ENCODE measurements around the gene CGNL1.

Gene CGNL1

DNA sequence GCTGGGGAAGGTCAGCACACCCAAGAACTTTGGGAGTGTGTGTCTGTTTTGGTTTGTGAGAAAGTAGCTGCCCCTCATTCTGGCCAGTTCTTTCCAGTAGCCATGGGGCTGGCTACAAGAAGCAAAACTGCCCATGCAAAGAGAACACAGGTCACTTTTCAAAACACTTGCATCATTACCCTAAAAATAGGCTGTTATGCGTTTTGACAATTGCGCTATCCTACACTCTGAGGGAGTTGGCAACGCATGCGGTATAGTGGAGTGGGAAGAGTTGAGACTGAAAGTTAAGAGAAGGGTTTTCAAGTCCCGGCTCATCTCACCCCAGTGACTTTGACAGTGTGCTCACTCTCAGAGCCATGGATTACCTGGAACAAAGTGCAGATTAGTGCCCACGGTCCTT lies 173.6 kb downstream of the CGNL1 start:
- TF ChIP-seq, protein P1, sequence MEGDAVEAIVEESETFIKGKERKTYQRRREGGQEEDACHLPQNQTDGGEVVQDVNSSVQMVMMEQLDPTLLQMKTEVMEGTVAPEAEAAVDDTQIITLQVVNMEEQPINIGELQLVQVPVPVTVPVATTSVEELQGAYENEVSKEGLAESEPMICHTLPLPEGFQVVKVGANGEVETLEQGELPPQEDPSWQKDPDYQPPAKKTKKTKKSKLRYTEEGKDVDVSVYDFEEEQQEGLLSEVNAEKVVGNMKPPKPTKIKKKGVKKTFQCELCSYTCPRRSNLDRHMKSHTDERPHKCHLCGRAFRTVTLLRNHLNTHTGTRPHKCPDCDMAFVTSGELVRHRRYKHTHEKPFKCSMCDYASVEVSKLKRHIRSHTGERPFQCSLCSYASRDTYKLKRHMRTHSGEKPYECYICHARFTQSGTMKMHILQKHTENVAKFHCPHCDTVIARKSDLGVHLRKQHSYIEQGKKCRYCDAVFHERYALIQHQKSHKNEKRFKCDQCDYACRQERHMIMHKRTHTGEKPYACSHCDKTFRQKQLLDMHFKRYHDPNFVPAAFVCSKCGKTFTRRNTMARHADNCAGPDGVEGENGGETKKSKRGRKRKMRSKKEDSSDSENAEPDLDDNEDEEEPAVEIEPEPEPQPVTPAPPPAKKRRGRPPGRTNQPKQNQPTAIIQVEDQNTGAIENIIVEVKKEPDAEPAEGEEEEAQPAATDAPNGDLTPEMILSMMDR (IDR thresholded peaks at IDR 0.05; ENCODE audit: control extremely low read depth, extremely low read depth, low read depth, missing control alignments), result no peak
- ChIA-PET POLR2A (no interaction called here), CTCF (interaction anchor here (1.7 to 11.1 kb wide), 4 partner anchors 8 to 207 kb away, joined by 3 to 93 read pairs (median 8); no protein-coding TSS in a partner anchor)
- DNase-seq (ENCODE audit: extremely low spot score), result no peak

DNA sequence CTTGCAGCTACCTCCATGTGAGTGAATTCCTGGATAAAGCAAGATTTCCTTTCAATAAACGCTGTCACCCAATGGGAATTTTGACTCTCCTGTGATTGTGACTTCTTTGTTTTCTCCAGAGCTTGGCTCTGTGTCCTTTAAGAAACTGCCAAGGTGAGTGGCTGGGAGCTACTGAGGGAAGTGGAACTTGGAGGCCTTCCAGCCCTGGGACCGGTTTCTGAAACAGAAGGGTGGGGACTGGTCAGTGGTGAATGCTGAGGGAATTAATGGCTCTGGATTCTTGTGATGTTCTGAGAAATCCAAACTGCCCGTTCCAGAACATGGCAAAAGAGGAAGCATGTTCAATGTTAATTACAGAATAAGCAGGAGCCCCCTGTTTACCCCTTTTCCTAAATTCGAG lies 174.3 kb downstream of the CGNL1 start:
- DNase-seq (ENCODE audit: extremely low spot score), result no peak
- CTCF ChIA-PET, result interaction anchor here (1.7 to 11.1 kb wide), 4 partner anchors 9 to 208 kb away, joined by 5 to 93 read pairs (median 8); no protein-coding TSS in a partner anchor
- POLR2A ChIA-PET, result no interaction called here
- TF ChIP-seq, protein P1 (IDR thresholded peaks at IDR 0.05; ENCODE audit: control extremely low read depth, extremely low read depth, low read depth, missing control alignments), result no peak

DNA sequence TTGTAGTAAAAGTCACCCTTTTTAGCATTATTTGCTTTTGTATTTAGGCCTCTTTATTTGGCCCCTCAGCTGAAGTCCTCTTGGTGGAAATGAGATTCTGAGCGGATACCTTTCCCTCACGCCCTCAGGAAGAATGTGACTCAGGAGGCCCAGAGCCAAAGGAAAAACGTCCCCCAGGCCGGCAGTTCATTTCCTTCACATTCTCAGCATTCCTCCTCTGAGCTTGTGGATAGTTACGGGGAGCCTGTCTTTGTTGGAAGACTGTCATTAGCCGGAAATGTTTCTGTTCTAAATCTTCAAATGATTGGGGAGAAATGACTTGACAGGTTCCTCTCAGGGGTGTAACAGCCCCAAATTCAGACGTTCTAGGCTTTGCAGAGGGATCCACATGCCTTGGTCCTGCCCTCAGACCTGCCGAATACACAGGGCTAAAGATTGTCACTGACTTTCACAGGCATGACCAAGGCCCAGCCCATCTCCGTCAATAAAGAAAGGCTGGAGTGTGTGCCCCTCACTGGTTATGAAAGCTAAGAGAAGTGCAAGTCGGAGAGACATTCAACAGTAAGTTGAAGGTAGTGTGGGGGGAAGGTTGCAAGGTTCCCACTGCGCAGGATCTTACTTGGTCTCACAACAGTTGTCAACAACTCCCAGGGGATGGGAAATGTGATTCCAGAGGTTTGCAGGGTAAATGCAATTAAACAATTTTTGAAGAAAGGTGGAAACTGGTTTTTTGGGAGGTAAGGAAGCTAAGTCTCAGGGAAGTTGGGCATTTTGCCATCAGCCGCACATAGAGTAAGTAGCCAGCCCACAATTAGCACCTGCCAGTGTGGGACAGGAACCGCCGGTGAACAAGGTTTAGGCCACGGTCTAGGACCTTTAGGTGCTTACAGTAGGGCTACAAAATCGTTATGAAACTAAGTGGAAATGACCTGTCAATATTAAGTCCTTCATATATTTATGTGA lies 175.7 kb downstream of the CGNL1 start:
- CTCF ChIA-PET, result interaction anchor here (0.9 to 11.1 kb wide), 6 partner anchors 8 to 210 kb away, joined by 3 to 93 read pairs (median 8); no protein-coding TSS in a partner anchor
- POLR2A ChIA-PET, result no interaction called here
- TF ChIP-seq, protein P1 (IDR thresholded peaks at IDR 0.05; ENCODE audit: control extremely low read depth, extremely low read depth, low read depth, missing control alignments), result no peak
- DNase-seq (ENCODE audit: extremely low spot score), result no peak

DNA sequence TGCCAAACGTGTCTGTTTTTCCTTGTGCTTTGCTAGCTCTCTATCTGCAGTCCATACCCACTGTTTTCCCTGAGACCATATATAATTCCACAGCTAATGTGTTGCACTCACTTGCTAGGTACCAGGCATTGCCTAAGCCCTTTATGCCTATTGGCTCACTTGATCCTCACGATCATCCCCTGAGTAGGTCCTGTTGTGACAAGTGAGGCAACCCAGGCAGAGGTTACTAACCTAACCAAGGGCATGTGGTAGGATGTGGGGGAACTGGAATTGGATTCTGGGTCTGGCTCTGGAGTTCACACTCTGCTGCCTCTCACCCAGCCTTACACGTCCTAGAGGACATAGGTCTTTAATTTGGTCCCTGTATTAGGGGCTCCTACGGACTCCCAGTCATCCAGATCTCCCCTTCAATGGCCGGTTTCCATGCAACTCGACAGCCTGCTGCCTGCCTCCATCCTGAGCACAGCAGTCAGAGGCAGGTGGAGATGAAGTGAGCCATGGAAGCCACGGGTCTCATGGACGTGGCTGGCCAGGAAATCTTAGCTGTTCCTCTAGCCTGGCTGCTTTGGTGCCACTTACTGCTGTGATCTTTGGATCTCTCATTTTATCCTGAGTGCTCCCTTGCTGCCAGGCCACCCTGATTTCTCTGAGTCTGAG lies 176.5 kb downstream of the CGNL1 start:
- DNase-seq (ENCODE audit: extremely low spot score), result no peak
- ChIA-PET POLR2A (no interaction called here), CTCF (interaction anchor here (0.9 to 2.8 kb wide), 2 partner anchors 9 to 11 kb away, joined by 3 to 9 read pairs; no protein-coding TSS in a partner anchor)
- TF ChIP-seq, protein P1 (IDR thresholded peaks at IDR 0.05; ENCODE audit: control extremely low read depth, extremely low read depth, low read depth, missing control alignments), result no peak

DNA sequence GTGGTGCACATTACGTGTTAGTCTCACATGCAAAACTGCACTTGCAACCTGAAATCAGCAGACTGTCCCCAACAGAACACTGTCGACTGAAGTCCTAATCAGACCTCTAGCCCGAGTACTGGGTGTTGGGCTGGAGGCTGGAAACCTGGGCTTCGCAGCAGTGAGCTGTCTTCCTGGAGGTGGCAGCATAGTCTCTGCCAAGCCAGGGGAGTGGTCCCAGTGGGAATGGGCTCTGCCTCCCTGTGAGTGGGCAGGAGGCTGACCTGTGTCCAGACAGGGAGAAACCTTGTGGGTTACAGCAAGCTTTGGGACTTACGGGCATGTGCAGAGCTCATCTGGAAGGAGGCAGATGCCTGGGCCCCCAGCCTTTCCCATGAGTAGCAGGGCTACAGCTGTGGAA lies 177.2 kb downstream of the CGNL1 start:
- POLR2A ChIA-PET, result no interaction called here
- CTCF ChIA-PET, result interaction anchor here (2.8 kb wide), 1 partner anchor 12 kb away, joined by 9 read pairs; no protein-coding TSS in a partner anchor
- DNase-seq (ENCODE audit: extremely low spot score), result no peak
- TF ChIP-seq, protein P1 (IDR thresholded peaks at IDR 0.05; ENCODE audit: control extremely low read depth, extremely low read depth, low read depth, missing control alignments), result no peak

DNA sequence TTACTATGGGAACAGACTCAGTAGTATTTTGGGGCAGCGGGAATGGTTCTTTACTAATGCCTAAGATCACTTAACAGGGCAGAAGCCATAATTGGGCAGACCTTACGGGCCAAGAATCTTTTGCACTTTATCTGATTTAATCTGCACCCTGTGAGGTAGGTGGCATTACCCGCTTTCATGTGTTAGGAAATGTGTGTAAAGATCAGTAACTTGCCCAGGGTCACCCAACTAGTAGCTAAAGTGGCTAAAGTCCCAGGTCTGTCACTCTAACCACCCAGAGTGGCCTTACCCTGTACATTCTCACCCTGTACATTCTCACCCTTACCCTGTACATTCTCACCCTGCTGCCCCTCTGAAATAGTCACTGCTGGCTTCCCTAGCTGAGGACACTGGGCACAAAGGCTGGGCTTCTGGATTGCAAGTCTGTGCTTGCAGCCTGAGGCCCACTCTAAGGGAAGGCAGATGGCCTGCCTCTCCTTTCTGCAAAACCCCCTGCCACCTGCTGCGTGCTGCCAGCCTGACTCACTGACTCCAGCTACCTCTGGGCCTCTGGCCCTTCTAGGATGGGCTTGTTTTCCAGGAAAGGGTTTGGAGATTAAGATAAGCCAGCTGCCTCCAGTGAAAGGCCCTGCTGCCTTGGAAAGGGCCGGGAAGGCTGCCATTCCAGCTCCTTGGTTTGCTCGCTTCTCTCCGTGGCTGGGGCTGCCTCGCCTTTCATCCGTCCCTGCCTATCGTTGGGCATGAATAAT lies 177.9 kb downstream of the CGNL1 start:
- ChIA-PET POLR2A (no interaction called here), CTCF (interaction anchor here (2.8 kb wide), 1 partner anchor 12 kb away, joined by 9 read pairs; no protein-coding TSS in a partner anchor)
- no peak for DNase-seq (ENCODE audit: extremely low spot score)
- TF ChIP-seq, protein P1 (IDR thresholded peaks at IDR 0.05; ENCODE audit: control extremely low read depth, extremely low read depth, low read depth, missing control alignments), result no peak
